Dermis blood vessel endothelial cell (primary cell): ENCODE data around the gene APOBR. TPM values are rescaled to one million over a fixed set of nuclear protein-coding genes. Genes with fewer than 3 reads are reported as not detected.
A peak's percentile ranks its signal among the peaks of the same experiment; 100 is the strongest.
"Not testable (repeated sequence)": the region's sequence is repeated elsewhere in the genome, so short reads cannot be mapped to it uniquely, and the experiment has no call there.

Experiments used
- DNase-seq: peaks from one replicate; pipeline ENCODE4 v3.0.0; 2010
- total RNA-seq: library from RNA; depleted of rRNA; stranded (reverse); fragments of >200 nt; gene quantifications from 2 replicates; pipeline ENCODE4 v1.2.3, GENCODE V29; 2014

Gene APOBR
- total RNA-seq, 1 donor from 2014 or later, result under 0.01 TPM

GRCh38 chr16:28526201-28527099, 32.0 kb downstream of the APOBR start:
- DNase-seq, result no peak

DNA sequence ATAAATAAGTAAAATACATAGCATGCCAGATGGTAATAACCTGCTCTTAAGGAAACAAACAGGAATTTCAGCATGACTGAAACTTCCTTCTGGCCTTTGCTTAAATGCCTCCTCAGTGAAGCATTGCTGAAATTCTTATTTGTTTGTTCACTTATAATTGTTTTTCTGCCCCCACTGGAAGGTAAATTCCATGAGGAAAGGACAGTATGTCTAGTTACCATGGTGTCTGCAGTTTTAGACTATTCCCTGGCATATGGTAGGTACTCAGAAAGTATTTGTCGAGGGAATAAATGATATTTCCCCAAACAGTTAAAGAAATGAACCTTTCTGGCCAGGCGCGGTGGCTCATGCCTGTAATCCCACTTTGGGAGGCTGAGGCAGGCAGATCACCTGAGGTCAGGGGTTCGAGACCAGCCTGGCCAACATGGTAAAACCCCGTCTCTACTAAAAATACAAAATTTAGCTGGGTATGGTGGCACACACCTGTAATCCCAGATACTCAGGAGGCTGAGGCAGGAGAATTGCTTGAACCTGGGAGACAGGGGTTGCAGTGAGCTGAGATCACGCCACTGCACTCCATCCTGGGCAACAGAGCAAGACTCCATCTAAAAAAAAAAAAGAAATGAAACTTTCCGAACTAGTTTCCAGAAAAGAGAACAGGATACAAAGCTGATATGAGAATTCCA, 32.8 kb downstream of the APOBR start:
- DNase-seq, result peak; percentile 71

- DNase-seq, result no peak
Observed at GRCh38 chr16:28527985-28528384, 33.5 kb downstream of the APOBR start.

GRCh38 chr16:28528463-28528867, 34.0 kb downstream of the APOBR start:
- DNase-seq, result no peak

- DNase-seq, result no peak
Observed at GRCh38 chr16:28529124-28529523, 34.7 kb downstream of the APOBR start.

DNA sequence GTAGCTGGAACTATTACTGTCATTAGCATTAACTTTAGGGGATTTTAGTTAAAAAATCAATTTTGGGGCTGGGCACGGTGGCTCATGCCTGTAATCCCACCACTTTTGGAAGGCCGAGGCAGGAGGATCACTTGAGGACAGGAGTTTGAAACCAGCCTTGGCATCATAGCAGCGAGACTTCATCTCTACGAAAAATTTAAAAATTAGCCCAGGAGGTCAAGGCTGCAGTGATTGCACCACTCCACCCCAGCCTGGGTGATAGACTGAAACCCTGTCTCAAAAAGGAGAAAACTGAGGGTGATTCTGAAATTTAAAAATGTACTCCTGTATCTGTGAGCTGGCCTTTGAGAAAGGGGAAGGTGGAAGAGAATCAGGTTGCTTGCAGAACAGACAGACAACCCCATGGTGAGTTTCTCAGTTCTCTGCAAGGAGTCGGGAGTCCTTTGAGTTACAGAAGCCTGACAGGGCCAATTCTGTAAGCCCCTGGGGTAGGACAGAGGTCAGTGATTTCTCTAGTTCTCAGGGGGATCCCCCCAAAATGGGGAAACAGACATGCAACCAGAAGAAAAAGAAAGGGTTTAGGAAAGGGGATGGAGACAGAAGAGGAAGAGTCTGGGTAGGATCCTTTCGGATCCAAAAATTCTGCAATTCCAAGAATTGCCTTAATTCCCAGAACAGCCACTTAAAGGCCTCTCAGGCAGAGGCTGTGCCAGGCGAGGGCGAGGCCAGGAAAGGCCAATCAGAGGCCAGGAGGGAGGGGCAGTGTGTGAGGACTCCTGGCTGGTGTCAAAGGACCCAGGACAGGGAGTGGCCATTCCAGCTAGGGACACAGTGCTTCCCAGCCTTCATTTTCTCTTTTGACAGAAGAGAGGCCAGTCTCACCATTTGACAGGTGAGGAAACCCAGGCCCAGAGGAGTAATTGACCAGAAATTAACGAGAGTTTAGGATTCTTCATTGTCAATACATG, 37.6 kb downstream of the APOBR start:
- DNase-seq, result no peak

GRCh38 chr16:28532940-28533647, 38.7 kb downstream of the APOBR start:
- DNase-seq, result no peak

DNA sequence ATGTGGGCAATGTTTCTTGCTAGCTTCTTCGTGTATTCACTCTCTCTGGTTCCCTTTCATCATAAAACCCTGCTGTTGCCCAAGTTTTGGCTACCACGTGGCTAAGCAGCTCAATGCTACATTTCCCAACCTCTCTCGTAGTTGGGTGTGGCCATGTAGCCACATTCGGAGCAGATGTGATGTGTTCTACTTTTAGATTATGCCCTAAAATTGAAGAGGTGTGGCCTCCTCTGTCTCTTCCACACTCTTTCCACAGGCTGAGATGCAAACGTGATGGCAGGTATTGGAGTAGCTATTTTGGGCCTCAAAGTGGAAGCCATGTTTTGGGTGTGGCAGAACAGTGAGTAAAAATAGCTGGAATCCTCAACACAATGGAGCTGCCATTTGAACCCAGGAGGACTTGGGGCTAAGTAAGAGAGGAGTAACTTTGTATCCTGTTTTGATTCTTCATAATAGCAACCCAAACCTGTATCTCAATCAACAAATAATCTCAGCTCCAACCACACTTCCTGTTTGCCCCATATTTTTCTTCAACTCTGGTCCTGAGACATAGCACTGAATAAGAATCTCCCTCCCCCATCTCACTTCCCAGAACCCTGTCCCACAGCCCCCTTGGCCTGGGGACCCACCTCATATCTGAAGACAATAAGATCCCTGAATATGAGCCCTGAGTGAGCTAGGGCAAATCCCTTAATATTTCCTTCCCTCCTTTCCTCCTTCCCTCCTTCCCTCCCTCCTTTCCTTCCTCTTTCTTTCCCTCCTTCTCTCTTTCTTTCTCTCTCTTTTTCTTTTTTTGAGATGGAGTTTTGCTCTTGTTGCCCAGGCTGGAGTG, 40.3 kb downstream of the APOBR start:
- DNase-seq, result peak; percentile 10

DNA sequence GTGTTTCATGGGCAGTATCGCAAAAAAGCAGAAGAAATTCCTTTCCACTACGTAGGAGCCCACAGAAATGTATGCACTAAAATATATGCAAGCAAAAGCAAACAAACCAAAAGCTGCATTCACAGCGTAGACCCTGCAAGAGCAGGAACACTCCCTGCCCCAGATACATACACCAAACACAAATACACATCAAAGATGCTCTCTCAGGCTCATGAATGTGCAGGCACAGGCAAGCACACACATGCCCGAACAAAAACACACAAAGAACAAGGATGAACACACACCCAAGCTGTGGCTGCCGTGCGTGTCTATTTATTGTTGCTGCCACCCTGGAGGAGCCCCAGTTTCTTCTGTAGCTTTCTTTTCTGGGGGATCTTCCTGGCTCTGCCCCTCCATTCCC, 42.6 kb downstream of the APOBR start:
- no peak for DNase-seq

- DNase-seq, result no peak
Observed at GRCh38 chr16:28537964-28538732, 43.7 kb downstream of the APOBR start.

- DNase-seq, result peak; percentile 72
Observed at GRCh38 chr16:28538733-28539596, 44.5 kb downstream of the APOBR start, which contains the start of gene NUPR1. NUPR1 (minus strand) TSS chr16:28538974; CDS start chr16:28538907, 67 bp downstream.

DNA sequence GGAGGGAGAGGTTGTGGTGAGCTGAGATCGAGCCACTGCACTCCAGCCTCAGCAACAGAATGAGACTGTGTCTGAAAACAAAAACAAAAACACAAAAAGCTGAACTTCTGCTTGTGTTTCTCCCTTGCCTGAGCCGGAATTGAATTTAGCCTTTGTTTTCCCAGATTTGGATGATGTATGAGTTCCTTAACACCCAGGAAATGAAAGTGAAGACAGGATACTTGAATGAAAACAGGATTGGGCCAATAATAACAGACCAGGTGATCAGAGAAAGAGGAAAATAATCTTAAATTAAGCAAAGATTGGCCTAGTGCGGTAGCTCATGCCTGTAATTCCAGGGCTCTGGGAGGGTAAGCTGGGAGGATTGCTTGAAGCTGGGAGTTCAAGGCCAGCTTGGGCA, 45.9 kb downstream of the APOBR start:
- DNase-seq, result no peak

DNA sequence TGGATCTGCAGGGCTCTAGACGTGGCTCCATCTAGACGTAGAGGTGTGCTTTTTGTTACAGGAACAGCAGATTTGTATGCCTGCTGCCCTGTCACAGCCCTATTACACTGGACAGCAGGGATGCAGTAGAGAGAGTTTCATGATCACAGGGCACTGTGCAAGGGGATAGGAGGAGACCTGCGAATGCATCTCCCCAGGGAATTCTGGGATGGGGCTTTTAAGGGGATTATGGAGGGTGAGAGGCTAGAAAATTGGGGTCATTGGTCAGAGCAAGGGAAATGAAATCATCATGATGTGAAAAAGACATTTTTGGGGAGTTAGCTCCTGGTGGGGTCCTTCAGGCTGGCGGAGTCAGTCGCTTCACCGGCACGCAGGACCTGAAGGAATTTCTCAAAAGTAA, 48.2 kb downstream of the APOBR start:
- no peak for DNase-seq

DNA sequence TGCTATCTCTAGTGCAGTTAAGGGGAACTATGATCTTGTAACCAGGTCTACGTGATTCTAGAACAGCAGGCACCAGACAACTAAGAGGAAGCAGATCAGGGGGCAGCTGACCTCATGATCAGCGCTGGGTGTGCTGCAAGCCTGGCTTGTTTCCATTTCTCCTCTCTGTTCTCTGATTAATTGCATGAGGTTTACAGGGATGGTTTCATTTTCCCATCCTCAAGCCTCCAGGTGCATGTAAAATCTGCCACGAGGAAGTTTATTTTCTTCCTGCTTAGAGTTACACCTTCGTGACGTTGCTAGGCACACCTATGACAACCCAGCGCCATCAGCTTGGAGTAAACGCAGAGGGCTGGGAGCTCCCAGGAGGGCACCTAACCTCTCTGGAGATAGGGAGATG, 48.6 kb downstream of the APOBR start:
- no peak for DNase-seq

GRCh38 chr16:28544998-28545397, 50.6 kb downstream of the APOBR start:
- DNase-seq, result no peak

DNA sequence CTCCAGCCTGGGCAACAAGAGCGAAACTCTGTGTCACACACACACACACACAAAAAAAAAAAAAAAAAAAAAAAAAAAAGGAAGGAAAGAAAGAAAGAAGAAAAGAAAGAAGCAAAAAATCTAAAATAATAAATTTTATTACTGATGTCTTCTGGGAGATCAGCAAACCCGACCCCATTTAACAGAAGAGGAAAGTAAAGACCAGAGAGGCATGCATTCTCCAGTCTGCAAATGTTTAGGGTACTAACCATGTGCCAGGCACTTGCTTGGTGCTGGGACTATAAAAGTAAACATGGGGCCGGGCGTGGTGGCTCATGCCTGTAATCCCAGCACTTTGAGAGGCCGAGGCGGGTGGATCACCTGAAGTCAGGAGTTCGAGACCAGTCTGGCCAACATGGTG, 51.5 kb downstream of the APOBR start:
- DNase-seq, result not testable (repeated sequence)

- DNase-seq, result no peak
Observed at GRCh38 chr16:28546626-28547025, 52.2 kb downstream of the APOBR start.

DNA sequence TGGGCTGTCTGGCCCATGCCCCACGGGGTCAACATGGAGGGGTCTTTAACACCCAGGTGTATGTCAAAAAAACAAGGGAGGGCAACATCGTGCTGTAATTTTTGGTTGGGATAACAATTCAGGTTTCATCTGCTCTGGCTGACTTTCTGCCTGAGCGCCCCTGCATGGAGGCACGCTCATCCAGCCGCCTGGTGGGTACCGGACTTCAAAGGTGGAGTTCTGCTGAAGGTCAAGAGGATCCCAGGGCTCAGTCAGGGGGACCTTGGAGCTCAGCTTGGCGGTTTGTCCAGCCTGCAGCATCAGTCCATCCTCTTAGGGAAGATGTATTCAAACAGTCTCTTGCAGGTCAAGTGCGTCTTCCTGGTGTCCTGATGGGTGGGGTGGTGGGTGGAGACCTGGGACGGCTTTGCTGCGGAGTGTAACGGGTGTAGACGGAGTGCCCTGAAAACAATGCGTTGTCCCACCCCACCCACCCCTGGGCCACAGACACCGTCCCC, 53.9 kb downstream of the APOBR start:
- DNase-seq, result no peak
